Stimulated activated CD8-positive, alpha-beta memory T cell treated with anti-CD3 and anti-CD28 coated beads, Interleukin-2, amount 100 ng/mL, for 48 hours (primary cell): Measurements from ENCODE around the gene IL6ST.
"Not testable (repeated sequence)": the region's sequence is repeated elsewhere in the genome, so short reads cannot be mapped to it uniquely, and the experiment has no call there.

Experiments
- DNase-seq, 2 donors: peaks; one replicate each; pipeline ENCODE4 v3.0.0-alpha.2; 2020; ENCODE audit warnings: low read depth in 2 of 2

Gene IL6ST

DNA sequence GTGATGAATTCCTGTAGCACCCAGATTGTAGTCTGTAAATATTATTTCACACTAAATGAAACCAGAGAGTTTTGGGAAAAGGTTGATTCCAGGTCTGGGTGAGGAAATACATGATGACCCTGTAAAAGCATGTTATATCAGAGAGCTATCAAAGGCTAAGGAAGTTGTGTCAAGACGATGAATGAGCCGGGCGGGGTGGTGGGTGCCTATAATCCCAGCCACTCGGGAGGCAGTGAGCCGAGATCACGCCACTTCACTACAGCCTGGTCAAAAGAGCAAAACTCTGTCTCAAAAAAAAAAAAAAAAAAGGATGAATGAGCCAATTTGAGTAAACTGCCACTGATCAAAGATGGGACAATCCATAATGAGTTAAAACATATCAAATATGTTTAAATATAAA lies 29.2 kb downstream of the IL6ST start:
- no peak for DNase-seq

DNA sequence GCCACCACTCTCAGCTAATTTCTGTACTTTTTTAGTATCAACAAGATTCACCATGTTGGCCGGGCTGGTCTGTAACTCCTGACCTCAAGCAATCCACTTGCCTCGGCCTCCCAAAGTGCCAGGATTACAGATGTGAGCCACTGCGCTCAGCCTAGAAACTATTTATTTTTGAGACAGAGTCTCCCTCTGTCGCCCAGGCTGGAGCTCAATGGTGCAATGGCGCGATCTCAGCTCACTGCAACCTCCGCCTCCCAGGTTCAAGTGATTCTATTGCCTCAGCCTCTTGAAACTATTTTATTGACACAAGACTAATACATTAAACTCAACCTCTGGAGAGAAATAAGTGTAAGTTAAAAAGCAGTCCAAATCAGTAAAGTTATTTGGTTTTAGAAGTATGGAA lies 34.0 kb downstream of the IL6ST start:
- DNase-seq, result no peak

DNA sequence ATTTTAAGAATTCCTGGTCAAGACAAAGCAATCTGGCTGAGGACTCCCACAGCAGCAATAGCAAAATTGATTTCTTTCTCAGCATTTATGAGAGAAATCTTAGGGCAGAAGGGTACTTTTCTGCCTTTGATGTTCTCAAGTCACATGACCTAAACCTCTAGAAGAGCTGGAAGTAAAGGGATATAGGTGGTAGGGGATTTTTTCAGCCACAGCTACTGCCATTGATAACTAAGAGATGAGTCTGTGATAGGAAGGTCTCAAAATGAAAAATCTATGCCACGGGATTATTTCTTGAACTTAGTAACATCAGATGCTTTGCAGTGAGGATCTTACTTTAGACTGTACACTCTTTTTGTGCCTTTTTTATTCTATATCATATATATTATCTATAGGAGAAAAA lies 35.6 kb downstream of the IL6ST start:
- no peak for DNase-seq

DNA sequence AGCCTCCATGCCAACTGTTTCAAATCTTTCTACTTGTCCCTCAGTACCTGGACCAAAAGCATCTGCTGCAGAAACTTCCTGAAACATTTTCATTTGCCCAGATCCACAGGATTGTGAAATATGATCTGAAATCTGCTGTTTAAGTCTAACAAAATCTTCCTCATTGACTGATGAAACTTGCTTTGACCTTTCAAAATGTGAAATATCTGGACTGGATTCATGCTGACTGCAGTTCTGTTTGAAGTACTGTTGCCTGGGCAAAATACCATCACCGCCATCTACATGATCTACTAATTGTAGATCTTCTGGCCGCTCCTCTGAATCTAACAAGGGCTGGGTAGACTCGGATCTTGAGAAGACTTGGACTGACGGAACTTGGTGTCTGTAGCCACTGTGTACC lies 53.6 kb downstream of the IL6ST start:
- not testable (repeated sequence) for DNase-seq

DNA sequence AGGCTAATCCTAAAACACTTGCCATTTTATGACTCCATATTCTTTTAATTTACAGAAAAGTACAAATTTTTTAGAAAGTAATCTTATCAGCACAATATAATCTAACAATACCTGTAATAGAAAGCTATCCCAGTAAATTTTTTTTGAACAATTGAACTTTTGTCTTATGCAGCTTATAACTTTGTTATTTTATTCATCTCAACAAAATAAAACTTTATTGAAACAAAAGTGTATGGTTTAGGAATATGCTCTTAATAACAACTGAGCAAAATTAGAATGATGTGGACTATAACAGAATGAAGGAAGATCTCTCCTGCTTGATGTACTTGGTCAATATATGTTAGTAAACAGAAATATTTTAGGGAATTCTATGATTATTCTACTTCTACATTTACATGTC lies 57.2 kb downstream of the IL6ST start:
- DNase-seq, result not testable (repeated sequence)

DNA sequence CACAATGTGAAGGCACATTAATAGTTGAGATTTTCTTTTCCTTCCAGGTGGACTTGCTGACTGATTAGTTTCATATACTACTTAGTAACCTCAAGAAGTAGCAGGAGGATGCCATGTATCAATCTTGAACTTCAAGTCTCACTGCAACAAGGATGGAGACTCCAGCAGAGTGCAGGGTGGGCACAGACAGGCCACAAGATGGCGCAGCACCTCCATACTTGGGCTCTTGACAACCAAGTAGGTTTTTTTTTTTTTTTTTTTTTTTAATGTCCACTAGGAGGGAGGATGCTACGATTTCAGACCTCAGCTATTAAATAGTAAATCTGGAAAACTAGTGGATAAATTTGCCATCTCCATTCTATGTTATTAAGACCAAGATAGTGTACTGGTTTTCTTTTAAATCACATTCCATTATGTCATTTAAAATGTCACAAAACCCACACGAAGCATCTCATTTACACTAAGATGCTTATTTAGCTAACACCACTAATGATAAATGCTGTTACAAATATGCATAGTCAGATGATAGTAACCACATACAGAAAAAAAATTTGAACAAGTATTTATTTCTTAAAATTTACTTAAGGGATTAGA lies 58.6 kb downstream of the IL6ST start:
- peak; percentile 55 to 73 for DNase-seq

DNA sequence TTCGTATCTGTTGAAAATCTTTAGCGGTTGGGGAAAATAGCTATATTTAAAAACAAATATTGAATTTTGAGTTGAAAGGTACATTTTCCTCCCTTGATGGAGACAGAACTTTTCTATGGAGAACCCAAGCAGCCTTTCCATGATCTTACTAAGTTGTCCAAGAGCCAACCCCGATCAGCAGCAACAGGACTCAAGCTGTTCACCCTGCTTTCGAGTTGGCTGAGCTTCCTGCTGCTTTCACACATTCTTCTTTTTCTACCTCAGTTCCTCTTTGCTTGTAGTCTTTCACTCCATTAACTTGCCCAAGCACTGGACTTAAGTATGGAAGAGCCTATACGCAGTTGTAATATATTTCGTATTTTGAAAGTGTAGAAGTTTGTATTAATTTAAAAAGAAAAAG lies 59.4 kb downstream of the IL6ST start:
- DNase-seq, result no peak

DNA sequence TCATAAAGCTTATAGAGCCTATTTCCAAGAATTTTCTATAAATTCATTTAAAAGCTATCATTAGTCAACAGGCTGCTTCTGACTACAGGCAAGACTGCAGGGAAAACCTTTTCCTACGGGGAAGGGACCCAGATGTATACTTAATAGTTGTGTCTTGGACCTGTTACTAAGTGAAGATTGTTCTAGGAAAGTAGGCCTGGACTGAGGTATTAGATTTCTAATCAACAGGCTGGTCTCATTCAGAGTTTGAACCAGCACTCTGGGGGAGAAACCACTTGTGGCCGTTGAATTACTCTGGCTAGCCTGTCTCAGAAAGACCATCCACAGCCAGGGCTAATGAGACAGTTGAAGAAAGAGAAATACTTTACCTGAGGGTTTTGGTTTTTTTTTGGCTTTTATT lies 60.0 kb downstream of the IL6ST start:
- DNase-seq, result no peak

DNA sequence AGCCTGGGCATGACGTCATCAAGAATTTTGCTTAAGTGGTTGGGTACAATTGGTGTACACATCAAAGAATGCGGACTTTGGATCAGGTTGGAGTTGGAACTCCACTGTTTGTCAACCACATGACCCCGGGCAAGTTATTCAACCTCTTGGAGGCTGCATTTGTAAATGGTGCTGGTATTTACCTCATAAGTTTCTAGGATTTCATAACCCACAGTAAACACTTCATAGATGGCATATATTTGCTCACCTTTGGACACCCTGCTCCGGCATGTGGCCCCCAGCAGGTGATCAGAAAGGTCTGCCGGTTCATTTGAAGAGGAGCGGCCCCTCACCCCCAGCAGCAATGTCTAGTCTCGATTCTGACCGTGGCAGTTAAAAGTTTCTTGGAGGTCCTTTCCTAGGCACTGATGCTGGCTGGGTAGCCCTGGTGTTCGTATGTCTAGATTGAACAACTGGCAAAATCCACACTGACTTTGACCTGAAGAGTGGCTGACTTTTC lies 60.6 kb downstream of the IL6ST start:
- no peak for DNase-seq

DNA sequence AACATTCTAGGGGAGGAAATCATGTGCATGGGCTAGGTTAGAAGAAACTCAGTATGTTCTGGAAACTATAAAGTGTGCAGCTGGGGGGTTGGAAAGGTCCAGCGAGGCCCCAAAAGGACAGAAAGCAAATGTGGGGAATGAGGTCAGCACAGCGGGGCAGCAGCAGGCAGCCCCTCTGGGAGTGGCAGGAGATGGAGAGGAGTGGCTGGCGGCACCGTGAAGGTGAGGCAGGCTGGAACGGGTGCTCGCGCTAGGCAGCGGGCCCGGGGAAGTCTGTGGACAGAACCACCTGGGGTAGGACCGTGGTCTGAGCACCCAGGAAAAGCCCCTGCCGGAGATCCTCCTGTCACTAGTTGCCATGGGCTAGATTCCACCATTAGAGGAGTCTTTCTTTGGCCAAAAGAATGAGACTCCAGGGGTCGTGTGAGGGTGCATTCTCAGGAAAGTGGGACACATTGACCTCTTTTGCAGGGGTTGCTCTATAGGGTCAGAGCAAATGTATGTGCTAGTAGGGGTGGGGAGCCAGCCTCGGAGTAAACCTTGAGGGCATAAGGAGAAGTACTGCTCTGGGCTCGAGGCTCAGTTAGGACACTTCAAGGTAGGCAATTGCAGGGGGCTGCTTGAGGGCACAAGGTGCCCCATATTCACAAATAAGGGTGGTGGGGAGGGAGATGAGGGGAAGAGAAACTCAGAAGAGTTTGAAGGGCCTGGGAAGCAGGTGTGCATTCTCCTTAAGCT lies 61.2 kb downstream of the IL6ST start:
- no peak for DNase-seq

DNA sequence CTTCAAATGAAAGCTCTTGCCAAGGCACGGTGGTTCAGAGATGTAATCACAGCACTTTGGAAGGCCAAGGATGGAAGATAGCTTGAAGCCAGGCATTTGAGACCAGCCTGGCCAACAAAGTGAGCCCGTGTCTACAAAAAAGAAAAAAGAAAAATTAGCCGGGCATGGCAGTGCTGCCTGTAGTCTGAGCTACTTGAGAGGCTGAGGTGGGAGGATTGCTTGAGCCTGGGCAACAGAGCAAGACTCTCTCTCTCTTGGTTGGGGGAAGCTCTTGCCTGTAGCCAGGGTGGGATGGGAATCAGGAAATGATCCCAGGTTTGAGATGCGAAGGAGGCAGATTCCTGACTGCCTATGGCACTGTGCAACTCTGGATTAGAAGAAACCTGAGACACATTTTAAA lies 62.1 kb downstream of the IL6ST start:
- DNase-seq, result no peak

DNA sequence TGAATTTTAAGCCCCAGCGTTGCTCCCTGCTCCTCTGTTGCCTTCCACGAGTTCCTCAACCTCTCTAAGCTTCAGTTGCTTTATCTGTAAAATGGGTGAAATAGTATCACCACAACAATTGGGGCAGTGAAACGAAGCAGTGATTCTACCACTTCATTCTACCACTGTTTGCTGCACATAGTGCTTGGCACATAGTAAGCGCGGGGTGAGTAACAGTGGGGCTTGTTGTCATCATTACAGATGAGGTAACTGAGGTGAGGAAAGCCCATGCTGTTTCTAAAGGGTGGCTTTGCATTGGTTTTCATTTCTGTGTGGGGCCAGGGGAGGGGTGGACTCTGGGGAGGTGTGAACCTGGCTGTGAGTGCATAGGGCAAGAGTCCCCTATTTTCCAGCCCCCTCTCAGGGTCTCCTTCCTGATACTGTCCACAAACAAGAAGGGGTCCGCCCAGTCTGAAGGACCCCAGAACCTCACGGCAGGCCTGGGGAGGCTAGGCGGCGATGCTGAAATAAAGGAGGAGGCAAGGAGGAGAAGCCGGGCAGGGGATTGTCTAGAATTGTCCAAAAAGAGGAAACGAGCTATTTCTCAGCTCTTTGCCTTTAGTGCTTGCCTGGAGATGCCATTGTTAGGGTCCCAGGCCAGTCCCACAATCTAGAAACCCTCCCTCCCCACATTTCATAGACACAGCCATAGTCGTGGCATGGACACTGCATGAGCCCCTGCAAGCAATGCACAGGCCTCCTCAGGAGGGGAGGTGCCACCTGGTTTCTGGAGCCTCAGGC lies 65.6 kb downstream of the IL6ST start:
- no peak for DNase-seq

DNA sequence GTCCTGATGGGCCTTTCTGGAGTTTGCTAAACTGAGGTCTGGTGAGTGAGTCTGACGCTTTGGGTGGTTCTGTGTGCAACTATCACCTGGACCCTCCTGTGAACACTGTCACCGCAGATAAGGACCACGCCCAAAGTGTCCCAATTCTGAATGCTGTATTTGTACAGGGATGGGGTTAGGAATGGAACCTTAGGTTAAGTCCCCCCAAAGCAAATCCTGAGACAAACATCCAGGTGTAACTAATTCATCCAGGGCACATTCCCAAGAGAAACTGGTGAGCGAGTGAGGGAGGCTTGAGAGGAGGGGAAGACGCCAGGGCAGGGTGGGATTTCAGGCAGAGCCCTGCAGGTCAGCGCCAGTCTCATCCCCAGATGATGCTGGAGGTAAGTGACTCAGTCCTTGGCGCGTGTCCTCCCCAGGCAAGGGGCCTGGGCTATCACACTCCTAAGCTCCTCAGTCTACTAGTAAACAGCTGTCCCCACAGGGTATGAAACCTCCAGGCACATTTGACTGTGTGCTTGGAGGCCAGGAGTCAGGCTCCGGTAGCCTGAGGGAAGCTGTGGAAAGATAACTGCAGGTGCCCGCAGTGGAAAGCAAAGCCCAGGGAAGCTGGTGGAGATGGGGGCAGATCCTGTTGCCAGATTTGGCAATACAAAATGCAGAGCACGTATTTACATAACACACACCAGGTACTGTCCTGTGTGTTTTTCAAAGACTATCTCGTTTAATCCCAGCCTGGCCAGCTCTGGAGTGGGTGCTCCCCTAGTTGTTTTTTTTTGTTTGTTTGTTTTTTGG lies 66.7 kb downstream of the IL6ST start:
- DNase-seq, result no peak

DNA sequence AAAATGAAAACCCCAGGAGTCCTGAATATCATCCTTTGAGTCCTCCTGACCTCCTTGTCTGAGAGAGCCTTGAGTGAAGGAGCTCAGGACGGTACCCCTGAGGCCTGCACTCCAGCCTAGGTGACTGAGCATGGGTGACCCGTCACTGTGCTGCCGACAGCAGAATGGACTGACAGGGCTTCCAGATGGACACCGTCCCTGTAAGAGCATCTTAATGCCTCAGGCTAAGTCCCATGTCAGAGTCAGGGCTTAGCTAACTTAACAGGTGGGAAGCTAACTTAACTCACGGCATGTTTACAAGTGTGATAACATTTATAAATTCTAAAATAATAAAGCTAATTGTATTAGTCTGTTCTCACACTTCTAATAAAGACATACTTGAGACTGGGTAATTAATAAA lies 68.3 kb downstream of the IL6ST start:
- DNase-seq, result no peak

DNA sequence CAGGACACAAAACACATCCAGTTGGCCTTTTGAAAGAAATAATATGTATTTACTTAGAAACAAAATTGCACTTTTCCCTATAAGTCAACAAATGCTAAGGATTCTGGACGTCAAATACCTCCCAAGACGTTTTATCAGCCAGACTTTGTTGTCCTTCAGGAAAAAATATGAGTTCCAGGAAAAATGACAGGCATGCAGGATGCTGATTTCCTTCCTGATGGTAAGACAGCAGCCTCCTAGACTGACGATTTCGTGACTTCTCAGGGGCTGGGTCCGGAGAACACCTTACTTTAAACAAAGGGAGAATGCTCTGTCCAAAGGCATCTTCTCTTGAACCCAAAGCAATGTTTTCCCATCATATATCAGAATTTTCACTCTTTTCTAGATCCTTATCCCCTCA lies 69.1 kb downstream of the IL6ST start:
- no peak for DNase-seq

DNA sequence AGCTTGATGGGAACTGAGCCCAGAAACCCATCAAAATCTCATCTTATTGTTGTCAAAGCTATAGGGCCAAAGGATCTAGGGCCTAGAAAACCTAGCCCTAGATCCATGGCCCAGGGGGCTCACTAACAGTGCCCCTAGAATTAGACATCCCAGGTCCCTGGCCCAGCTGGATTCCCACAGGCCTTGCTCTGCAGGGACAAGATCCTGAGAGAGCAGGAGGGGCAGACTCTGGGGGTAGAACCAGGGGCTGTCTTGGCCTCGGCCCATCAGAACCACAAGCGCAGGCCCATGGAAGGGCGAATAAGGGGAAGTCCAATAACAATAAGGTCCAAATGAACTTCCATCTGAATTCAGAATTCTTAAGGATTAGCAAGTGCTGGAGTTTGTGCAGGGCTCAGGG lies 69.6 kb downstream of the IL6ST start:
- DNase-seq, result no peak

DNA sequence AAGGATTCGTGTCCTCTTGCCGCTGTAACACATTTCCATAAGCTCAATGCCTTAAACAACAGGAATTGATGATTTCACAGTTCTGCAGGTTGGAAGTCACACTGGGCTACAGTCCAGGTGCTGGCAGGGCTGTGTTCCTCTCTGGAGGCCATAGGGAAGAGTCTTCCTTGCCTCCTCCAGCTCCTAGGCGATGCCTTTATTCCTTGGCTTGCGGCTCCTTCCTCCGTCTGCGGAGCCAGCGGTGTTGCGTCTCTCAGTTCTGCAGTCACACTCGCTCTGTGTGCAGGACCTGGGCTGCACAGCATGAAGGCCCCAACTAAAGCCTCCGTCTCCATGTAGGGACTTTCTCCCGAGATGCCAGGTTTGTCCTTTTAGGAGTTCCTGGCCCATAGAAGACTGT lies 70.0 kb downstream of the IL6ST start:
- no peak for DNase-seq

DNA sequence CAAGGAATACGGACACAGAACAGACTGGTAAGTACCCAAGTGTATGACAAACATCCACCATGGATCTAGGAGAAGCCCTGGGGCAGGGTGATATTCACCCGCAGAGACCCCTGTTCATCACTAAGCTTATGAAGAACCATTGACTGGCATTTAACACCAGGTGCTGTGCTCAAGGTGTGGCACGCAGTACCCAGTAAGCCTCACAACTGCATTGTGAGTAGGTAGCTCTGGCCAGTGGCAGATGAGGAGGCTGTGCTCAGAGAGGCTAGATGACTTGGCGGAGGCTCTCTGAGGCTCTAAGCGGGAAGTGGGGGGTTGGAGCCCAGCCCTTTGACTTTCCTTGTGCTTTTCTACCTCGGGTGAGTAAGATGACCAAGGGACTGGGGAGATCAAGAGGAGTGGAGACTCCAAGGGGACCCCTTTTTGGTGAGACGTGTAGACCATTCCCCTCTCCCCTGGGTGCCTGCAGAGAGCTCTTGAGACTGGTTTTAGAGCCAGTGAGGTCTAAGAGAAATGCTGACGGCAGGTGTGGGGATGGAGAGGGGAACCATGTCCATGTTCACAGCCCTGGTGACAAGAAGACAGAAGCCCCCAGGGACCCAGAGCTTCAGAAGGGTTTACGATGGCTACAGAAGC lies 70.8 kb downstream of the IL6ST start:
- no peak for DNase-seq

DNA sequence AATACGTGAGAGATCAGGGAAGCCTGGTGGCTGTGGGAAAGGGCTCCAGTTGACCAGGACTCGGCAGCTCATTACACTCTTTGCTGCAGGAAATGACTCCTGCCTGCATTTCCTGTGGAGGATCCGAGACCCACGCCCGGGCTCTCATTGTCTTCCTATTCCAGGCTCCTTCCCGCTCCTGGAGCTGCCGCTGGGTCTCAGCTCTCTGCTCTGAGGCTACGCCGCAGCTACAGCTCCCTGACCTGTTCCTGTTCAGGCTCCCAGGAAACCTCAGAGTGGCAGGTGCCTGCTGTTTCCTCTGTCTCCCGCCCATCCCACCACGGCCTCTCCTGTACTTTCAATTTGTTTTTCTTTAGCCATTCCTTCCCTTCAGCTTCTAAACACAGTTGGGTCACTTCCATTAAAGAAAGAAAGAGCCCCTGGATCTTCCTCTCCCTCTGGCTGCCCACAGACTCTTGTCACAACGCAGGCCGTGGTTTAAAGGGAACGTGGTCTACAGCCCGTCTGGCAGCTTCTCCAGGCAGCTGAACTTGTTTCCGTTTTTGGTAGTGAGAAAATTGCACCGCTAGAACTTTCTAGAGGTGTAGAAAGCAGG lies 71.5 kb downstream of the IL6ST start:
- no peak for DNase-seq

DNA sequence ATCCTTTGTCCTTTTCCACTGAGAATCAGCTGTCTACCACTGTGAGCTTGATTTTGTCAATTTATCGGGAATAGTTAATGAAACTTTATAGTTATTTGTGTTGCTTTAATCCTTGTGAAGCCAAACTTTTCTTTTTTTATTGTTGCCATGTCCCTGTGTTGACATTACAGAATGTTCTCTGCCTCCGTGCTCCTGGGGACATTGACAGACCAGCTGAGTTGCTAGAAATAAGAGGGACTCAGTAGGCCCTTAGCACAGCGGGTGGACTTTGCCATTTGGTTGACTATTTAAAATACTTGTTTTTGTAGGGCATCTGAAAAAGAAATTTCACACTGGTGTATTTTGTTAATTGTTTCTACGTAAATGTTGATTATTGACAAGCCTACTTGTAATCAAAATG lies 73.1 kb downstream of the IL6ST start:
- DNase-seq, result no peak

DNA sequence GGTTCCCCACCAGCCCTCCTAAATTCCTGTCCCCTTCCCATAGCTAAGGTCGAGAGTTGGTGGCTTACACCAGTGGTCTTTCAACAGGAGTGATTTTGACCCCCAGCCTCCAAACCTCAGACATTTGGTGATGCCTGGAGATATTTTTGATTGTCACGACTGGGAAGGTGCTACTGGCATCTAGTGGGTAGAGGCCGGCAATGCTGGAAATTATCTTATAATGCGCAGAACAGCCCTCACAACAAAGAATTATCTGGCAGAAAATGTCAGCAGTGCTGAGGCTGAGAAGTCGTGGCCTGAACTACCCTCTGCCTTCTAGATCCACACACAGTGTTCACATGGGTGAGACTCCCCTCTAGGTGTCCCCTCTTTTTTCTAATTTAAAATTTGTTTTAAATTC lies 74.0 kb downstream of the IL6ST start:
- DNase-seq, result no peak
